NCI-H1694 treated with DMSO at 0.1 percent for 48 hours (cell line): Measurements from ENCODE around the gene WDR70.
"Not testable (repeated sequence)": the region's sequence is repeated elsewhere in the genome, so short reads cannot be mapped to it uniquely, and the experiment has no call there.

ENCODE experiments used
- DNase-seq: peaks from one replicate; lab custom pipeline; 2025; lab: John Stamatoyannopoulos, UW

Gene WDR70

GRCh38 chr5:37640088-37640487, 261.0 kb downstream of the WDR70 start:
- no peak for DNase-seq

GRCh38 chr5:37641933-37642332, 262.8 kb downstream of the WDR70 start:
- no peak for DNase-seq

GRCh38 chr5:37645707-37646106, 266.6 kb downstream of the WDR70 start:
- DNase-seq: no peak

- not testable (repeated sequence) for DNase-seq
Measured at GRCh38 chr5:37654566-37654965, 275.4 kb downstream of the WDR70 start.

- no peak for DNase-seq
Measured at GRCh38 chr5:37657046-37657445, 277.9 kb downstream of the WDR70 start.

GRCh38 chr5:37658440-37658839, 279.3 kb downstream of the WDR70 start:
- DNase-seq: no peak

GRCh38 chr5:37660319-37660718, 281.2 kb downstream of the WDR70 start:
- no peak for DNase-seq

- no peak for DNase-seq
Measured at GRCh38 chr5:37661227-37661920, 282.3 kb downstream of the WDR70 start.

- no peak for DNase-seq
Measured at GRCh38 chr5:37661951-37662350, 282.8 kb downstream of the WDR70 start.

GRCh38 chr5:37662362-37662761, 283.2 kb downstream of the WDR70 start:
- DNase-seq: no peak

- no peak for DNase-seq
Measured at GRCh38 chr5:37662789-37663485, 283.8 kb downstream of the WDR70 start.

GRCh38 chr5:37663538-37663937, 284.4 kb downstream of the WDR70 start:
- no peak for DNase-seq

- peak; percentile 24 for DNase-seq
Measured at GRCh38 chr5:37664551-37664950, 285.4 kb downstream of the WDR70 start.

- DNase-seq: peak; percentile 45
Measured at GRCh38 chr5:37665272-37665671, 286.2 kb downstream of the WDR70 start.

GRCh38 chr5:37665889-37666288, 286.8 kb downstream of the WDR70 start:
- peak; percentile 46 for DNase-seq

GRCh38 chr5:37667430-37667829, 288.3 kb downstream of the WDR70 start:
- DNase-seq: no peak

- DNase-seq: no peak
Measured at GRCh38 chr5:37667846-37668245, 288.7 kb downstream of the WDR70 start.

- DNase-seq: no peak
Measured at GRCh38 chr5:37668524-37669047, 289.5 kb downstream of the WDR70 start.

GRCh38 chr5:37672118-37672588, 293.0 kb downstream of the WDR70 start:
- DNase-seq: not testable (repeated sequence)

- not testable (repeated sequence) for DNase-seq
Measured at GRCh38 chr5:37674361-37674760, 295.2 kb downstream of the WDR70 start.

GRCh38 chr5:37679326-37679725, 300.2 kb downstream of the WDR70 start:
- DNase-seq: not testable (repeated sequence)

GRCh38 chr5:37679903-37680302, 300.8 kb downstream of the WDR70 start:
- DNase-seq: not testable (repeated sequence)

GRCh38 chr5:37683072-37683471, 304.0 kb downstream of the WDR70 start:
- no peak for DNase-seq
